Activated CD8-positive, alpha-beta memory T cell treated with anti-CD3 and anti-CD28 coated beads, Interleukin-2, amount 50 U/mL, for 48 hours (primary cell): Measurements from ENCODE around the gene NAB2.

ENCODE experiments used
- DNase-seq: peaks from one replicate; pipeline ENCODE4 v3.0.0-alpha.2; 2020

Gene NAB2

GRCh38 chr12:57095440-57095839 is 6.5 kb downstream of the NAB2 start:
- DNase-seq, result no peak

GRCh38 chr12:57096099-57096572 is 7.2 kb downstream of the NAB2 start:
- DNase-seq, result no peak

- peak; percentile 49 for DNase-seq
These were observed 8.0 kb downstream of the NAB2 start for GRCh38 chr12:57096748-57097553.

- no peak for DNase-seq
These were observed 8.6 kb downstream of the NAB2 start for GRCh38 chr12:57097554-57097835.

- DNase-seq, result no peak
These were observed 9.6 kb downstream of the NAB2 start for GRCh38 chr12:57098546-57098945.

GRCh38 chr12:57099047-57099714 is 10.3 kb downstream of the NAB2 start:
- no peak for DNase-seq

DNA sequence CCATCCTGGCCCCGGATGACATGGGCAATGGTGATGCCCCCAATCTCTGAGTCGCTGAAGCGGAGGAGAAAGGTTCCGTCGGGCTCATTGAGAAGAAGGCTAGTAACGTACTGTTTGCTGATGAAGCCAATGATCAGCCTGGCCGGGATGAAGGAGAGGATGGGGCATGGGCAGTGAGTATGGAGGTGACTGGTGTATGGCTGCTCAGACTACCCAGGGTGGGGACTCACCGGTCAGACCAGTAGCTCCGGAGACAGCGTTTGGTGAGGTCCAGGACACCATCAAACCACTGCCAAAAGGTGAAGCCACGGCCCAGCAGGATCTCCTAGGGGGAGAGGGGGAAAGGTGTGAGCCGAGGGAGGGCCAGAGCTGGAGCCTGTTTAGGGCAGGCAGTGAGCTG is 10.9 kb downstream of the NAB2 start:
- no peak for DNase-seq

DNA sequence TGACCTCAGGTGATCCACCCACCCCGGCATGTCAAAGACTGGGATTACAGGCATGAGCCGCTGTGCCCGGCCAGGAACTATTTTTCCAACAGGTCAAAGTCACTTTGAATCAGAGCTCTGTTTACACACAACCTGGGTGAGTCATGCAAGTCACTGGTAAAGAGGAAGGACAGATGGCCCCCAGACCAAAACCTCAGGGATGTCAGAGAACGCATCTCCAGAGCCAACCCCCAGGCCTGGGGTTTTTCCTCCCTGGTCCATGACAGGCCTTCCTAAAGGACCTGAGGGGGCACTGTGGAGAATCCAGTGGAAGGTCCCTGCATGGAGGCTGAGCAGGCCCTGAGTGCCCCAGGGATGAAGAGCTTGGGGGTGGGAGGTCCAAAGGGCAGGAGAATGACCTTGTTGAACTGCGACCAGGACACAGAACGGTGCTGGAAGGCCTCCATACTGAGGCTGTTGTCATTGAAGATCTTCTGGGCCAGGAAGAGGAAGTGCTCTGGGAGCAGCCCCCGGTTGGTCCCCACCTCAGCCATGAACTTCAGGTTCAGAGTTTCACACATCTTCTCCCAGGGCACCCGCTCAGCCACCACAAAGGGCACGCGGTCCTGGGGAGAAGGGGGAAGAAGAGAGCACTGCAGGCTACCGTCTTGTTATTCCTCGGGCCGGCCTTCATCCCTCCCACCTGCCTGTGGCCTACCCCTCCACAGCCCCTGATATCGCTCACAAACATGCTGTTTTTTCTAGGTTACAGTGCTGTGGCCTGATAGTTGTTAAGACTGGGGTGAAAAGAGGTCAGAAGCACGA is 13.2 kb downstream of the NAB2 start:
- DNase-seq, result peak; percentile 55

DNA sequence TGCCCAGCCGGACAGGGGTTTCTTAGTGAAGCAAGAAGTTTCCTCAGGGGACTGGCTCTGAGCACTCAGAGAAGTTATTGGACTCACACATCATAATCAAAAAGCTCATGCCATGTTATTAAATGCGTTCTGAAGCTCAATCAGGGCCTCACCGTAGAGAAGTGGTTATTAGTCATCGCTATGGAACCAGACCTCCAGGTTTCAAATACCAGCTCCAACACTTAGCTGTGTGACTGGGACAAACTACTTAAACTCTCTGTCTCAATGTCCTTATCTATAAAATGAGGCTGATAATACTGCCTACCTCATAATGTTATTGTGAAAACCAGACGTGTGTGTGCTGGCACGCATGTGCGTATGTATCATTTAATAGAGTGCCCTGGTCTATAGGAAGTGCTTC is 14.9 kb downstream of the NAB2 start:
- no peak for DNase-seq

DNA sequence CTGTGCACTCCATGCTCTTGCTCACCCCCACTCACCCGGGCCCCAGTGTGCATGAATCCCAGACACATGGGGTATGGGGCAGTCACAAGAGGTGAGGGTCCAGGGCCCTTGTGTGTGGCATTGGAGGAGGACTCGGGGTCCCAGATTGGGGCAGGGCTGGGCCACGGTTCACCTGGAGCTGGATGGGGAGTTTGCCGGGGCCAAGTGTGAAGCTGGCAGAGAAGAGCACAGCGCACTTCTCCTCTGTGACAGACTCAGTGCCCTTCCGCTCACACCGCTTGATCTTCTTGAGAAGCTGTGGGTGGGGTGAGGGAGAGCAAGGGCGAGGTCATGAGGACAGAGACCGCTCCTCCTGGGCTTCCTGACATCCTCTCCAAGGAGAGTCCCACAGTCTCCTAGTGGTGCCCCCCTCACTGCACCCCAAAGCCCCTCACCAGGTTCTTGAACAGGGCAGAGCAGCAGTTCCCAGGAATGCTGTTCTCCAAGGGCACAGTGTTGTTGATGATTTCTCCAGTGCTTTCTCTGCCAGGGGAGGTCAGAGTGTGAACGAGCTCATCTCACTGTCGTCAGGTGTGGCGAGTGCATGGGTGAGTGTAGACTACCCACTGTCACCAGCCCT is 15.5 kb downstream of the NAB2 start:
- DNase-seq, result peak; percentile 48

DNA sequence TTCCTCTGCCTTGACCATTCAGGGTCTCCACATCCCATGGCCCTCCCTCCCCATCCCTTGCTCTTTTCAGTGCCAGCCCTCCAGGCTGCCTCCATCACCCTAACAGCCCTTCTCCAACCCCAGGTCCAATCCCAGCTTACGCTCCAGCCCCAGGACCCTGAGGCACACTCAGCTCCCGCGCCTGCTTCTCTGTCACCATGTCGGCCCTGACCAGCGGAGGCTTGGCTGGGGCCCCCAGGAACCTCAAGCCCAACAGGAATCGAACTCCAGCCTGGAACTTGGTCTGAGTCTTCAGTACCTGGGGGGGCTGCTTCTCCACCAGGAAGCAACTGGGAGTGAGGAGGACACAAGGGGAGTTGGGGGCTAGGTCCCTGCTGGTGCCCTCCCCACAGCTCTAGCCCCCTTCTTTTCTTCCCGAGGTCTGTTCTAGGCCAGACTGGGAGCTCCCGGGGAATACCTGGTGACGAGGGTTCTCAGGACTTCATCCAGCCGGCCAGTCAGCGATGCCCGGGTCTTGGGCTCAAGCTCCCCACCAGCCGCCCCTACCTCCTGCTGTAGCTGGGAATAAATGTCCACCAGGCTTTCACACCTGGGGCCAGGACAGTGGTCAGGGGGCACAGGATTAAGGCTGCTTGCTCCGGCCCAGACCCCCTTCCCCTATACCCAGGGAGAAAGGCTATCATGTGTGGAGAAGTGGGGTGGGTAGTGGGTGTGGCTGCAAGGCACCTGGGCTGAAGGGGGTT is 16.3 kb downstream of the NAB2 start:
- peak; percentile 51 for DNase-seq

DNA sequence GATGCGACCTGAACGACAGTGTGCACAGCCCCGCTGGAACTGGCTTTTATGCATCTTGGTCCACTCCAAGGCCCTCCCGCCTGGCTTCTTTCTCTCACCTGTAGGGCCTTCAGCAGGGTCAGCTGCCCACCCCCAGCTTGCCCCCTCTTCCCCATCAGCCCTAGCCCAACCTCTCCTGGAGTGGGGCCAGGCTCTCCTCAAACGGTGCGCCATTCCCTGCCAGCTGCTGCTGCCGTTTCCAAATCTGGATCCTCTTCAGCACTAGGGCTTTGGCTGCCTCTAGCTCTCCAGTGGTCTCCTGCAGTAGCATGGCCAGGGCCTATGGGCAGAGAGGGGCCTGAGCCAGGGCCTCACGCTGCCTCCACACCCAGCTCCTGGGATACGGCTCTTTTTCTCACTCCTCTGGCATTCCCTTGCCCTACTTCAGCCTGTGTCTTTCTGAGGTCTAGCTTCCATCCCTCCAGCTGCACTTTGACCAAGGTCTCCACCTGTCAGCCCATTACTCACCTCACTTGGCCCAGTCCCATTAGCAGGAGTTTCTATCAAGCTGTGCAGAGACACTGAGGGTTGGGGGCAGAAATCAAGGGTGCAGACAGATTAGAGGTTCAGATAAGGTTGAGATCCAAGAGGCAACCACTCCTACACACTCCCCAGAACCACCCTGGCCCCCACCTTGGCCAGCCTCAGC is 17.3 kb downstream of the NAB2 start:
- no peak for DNase-seq

DNA sequence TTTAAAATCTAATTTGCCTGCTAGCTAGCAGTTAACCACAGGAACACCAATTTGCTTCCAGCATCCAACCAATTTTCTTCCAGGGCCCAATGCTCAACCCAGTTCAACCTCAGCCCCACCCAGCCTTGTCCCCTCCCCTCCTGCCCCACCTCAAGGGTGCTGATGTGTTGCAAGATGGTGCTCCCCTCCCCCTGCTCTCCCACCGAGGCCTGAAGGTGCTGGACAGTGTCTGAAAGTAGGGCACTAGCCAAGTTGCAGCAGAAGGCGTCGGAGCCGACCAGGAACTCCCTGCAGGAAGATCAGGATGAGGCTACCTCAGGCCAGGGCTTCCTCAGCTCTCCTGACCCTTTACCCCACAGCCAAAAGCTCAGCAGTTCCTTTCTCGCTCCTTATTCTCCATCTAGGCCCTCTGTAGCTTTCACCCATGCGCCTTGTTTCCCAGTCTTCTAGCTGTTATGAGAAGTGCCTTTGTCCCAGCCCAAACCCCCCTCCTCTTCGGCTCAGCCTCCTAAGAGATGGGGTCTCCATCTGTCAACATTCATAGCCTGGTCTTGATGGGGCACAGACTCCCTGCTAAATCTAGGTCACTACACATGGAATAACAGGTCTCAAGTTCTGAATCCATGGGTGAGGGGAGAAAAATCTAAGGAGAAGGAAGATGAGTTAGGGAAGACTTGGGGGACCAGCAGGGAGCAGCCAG is 18.7 kb downstream of the NAB2 start:
- no peak for DNase-seq

DNA sequence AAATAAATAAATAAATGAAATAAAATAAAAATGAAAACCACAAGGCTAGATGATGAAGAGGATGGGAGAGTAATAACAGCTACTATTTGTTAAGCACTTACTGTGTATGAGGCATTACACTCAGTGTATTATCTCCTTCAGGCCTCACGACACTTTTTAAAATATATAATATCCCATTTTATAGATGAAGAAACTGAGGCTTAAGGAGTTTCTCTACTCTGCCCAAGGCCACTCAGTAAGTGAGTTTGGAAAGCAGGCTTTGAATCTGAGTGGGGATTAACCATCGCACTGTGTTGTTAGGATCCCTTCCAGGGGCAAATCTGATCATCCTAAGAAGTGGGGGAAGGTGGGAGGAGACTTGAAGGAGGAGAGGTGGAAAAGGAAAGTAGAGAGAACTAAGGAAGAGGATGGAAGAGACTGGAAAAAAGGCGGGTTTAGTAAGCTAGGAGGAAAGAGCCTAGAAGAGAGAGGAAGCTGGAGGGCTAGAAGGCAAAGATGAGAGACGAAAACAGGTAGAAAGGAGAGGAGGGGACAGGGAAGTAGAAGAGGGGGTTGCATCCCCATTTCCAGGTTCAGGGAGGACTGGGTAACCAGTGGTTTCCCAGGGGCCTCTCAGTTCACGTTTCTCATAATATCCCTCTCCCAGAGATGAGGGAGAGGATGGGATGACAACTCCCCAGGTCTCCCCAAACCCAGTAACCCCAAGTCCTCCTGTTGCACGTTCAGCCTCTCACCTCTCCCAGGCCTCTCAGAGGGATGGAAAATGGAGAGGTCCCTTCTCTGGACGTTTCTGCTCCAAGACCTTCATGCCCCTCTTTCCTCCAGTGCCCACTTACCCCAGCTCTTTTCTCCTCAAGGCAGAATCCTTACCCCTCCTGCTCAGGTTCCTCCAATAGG is 20.5 kb downstream of the NAB2 start:
- DNase-seq, result no peak

- DNase-seq, result peak; percentile 89
These were observed 21.5 kb downstream of the NAB2 start for GRCh38 chr12:57110104-57111030.

GRCh38 chr12:57111031-57111734 is 22.3 kb downstream of the NAB2 start, which contains the start of gene STAT6:
TSS of gene STAT6 (minus strand) at chr12:57111362. CDS start at chr12:57108278, 3,084 bp downstream.
- DNase-seq, result peak; percentile 85

DNA sequence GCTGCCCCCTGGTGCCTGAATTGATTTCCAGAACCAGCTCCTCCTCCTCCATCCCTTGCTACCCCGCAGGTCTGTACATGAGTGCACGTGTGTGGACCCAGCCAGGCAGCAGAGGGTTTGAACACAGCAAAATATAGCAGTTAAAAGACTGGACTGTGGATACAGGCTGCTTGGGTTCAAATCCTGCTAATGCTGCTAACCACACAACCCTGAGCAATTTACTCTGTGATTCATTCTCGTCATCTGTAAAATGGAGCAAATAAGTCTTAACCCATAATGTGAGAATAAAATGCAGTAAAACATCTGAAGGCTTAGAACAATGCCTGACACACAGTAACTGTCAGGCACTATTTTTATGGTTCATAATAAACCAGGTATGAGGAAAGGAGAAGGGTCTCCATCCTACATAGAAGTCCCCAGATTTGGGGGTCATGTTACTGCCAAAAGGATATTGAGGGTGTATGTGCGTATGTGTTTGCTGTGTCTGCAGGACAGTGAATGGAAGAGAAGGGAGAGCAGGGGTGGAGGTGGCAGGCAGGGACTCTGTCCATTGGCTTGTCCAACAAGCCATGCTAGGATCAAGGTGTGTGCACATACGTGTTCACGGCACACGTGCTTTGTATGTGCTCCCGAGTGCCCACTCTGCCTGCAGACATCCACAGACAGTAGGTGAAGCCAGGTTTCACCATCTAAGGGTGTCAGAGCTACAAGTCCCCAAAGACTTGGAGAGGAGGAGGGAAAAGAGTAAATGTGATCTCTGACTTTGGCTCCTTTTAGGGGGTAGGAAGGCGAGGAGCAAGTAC is 23.8 kb downstream of the NAB2 start:
- DNase-seq, result no peak
